Measurements from ENCODE around the gene ZNF362. TPM values are rescaled to one million over a fixed set of nuclear protein-coding genes. Genes with fewer than 3 reads are reported as not detected.

ZNF362 gene
- total and polyA plus RNA-seq, 10 of the 15 experiments (the other 5 are each of a cell fraction or from before 2014, with no cell fraction given): 0.74 to 22.8 (median 7.4) TPM

GRCh38 chr1:33311706-33312412, 55.6 kb downstream of the ZNF362 start:
- ChIA-PET RAD21 (ENCODE audit: unreplicated experiment) (no interaction called here), POLR2A (no interaction called here), SMC1A (ENCODE audit: uncharacterized antibody, unreplicated experiment) (interaction anchor here (1.0 kb wide), 1 partner anchor 36 kb away, joined by 3 read pairs; no protein-coding TSS in a partner anchor), CTCF (interaction anchor here (1.0 kb wide), 1 partner anchor 16 kb away, joined by 4 read pairs; no protein-coding TSS in a partner anchor)
- no peak for ATAC-seq
- Histone ChIP-seq H3K79me2 (ENCODE audit: control insufficient read depth, insufficient read depth, low read length) (no peaks in the 10 kb centered on the region), H2AFZ (ENCODE audit: control insufficient read depth, low read depth, low read length) (no peak overlapping the region), H3K27me3 (replicated peaks in 1 of 2; ENCODE audit: control insufficient read depth in 2 of 2, insufficient read depth in 2 of 2, low read length in 1 of 2) (no peaks in the 10 kb centered on the region; a peak in 2 of 4 replicates), H3K4me2 (ENCODE audit: control insufficient read depth, insufficient read depth) (no peak overlapping the region), H3K9ac (ENCODE audit: control insufficient read depth, insufficient read depth, low read length) (no peak overlapping the region), H3K9me3 (replicated peaks; ENCODE audit: control insufficient read depth, insufficient read depth, low read length) (no peaks in the 10 kb centered on the region), H3K4me3 (no peak overlapping the region), H4K20me1 (ENCODE audit: control insufficient read depth, insufficient read depth) (no peaks in the 10 kb centered on the region), H3K4me1 (ENCODE audit: control insufficient read depth, insufficient read depth, low read length) (no peaks in the 10 kb centered on the region), H3K27ac (ENCODE audit: control insufficient read depth, insufficient read depth) (no peak overlapping the region), H3K36me3 (ENCODE audit: control insufficient read depth in 2 of 2, insufficient read depth in 2 of 2, low read length in 1 of 2) (no peaks in the 10 kb centered on the region)
- in situ Hi-C loops (cut with MboI): no loop called here
- no peak for DNase-seq (ENCODE audit: low read depth, low spot score)
- 12% methylated on average over 7 of the region's 7 CpGs for WGBS (ENCODE audit: insufficient coverage, insufficient replicate concordance, low lambda C conversion rate, missing lambda C conversion rate)
- intact Hi-C loops (cut with micrococcal nuclease; ENCODE audit: unreplicated experiment): no loop called here
- FAIRE-seq: no peak
- BruUV-seq (replicated peaks): no TSS peak
- no peak for TF ChIP-seq HDGF (IDR thresholded peaks at IDR 0.05)
- no peak for TF ChIP-seq EP300 (IDR thresholded peaks at IDR 0.05; ENCODE audit: borderline replicate concordance in 1 of 2, control insufficient read depth in 1 of 2, low read depth in 2 of 2, low read length in 2 of 2)
- no peak for TF ChIP-seq SUPT20H (IDR thresholded peaks at IDR 0.05; ENCODE audit: borderline replicate concordance, control insufficient read depth, low read depth, low read length)
- no peak for TF ChIP-seq SMARCA5 (IDR thresholded peaks at IDR 0.05)
- TF ChIP-seq POLR2AphosphoS5 (IDR thresholded peaks at IDR 0.05; ENCODE audit: low read length): no peak
- no peak for TF ChIP-seq LARP7 (IDR thresholded peaks at IDR 0.05)
- TF ChIP-seq, protein P1, sequence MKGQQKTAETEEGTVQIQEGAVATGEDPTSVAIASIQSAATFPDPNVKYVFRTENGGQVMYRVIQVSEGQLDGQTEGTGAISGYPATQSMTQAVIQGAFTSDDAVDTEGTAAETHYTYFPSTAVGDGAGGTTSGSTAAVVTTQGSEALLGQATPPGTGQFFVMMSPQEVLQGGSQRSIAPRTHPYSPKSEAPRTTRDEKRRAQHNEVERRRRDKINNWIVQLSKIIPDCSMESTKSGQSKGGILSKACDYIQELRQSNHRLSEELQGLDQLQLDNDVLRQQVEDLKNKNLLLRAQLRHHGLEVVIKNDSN (IDR thresholded peaks at IDR 0.05; ENCODE audit: borderline replicate concordance, extremely low read length, insufficient read depth, low read depth, low read length): no peak
- no peak for TF ChIP-seq TCF3 (IDR thresholded peaks at IDR 0.05; ENCODE audit: borderline replicate concordance, insufficient read depth, low read depth, low read length)
- TF ChIP-seq NR2C2 (IDR thresholded peaks at IDR 0.05; ENCODE audit: borderline replicate concordance, control insufficient read depth, insufficient read length, low read depth): no peak
- TF ChIP-seq RELA (IDR thresholded peaks at IDR 0.05; ENCODE audit: borderline replicate concordance, partially characterized antibody): no peak
- TF ChIP-seq MYC (IDR thresholded peaks at IDR 0.05; ENCODE audit: insufficient read depth, insufficient read length, insufficient replicate concordance, low read length, severe bottlenecking): no peak
- TF ChIP-seq ZNF687 (IDR thresholded peaks at IDR 0.05): no peak
- TF ChIP-seq ZNF384 (IDR thresholded peaks at IDR 0.05; ENCODE audit: borderline replicate concordance, low read depth, low read length): no peak
- TF ChIP-seq, protein P2, sequence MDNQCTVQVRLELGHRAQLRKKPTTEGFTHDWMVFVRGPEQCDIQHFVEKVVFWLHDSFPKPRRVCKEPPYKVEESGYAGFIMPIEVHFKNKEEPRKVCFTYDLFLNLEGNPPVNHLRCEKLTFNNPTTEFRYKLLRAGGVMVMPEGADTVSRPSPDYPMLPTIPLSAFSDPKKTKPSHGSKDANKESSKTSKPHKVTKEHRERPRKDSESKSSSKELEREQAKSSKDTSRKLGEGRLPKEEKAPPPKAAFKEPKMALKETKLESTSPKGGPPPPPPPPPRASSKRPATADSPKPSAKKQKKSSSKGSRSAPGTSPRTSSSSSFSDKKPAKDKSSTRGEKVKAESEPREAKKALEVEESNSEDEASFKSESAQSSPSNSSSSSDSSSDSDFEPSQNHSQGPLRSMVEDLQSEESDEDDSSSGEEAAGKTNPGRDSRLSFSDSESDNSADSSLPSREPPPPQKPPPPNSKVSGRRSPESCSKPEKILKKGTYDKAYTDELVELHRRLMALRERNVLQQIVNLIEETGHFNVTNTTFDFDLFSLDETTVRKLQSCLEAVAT (IDR thresholded peaks at IDR 0.05): no peak
- no peak for TF ChIP-seq ATF2 (IDR thresholded peaks at IDR 0.05; ENCODE audit: low read length)

Measured in GM12878 (cell line).